Hindlimb muscle (tissue), 1 donor: ENCODE results near the gene IL17A. TPM values are rescaled to one million over a fixed set of nuclear protein-coding genes. Genes with fewer than 3 reads are reported as not detected.
"Not testable (repeated sequence)": the region's sequence is repeated elsewhere in the genome, so short reads cannot be mapped to it uniquely, and the experiment has no call there.

Source experiments
- DNase-seq: peaks from one replicate; pipeline ENCODE4 v3.0.0-alpha.2; 2013
- polyA plus RNA-seq: library from polyadenylated mRNA; unstranded; fragments of 120-200 nt; gene quantifications from one replicate; pipeline ENCODE4 v1.2.1, GENCODE V29; 2013; ENCODE audit not compliant: insufficient read length

Gene IL17A
- polyA plus RNA-seq, 1 donor = not detected

GRCh38 chr6:52164319-52165094 is 21.7 kb upstream of the IL17A start:
- no peak for DNase-seq

GRCh38 chr6:52167267-52167666 is 18.9 kb upstream of the IL17A start:
- DNase-seq = no peak

- DNase-seq = not testable (repeated sequence)
These were observed 17.8 kb upstream of the IL17A start for GRCh38 chr6:52168351-52168750.

- no peak for DNase-seq
These were observed 12.1 kb upstream of the IL17A start for GRCh38 chr6:52174118-52174517.

GRCh38 chr6:52176550-52176949 is 9.6 kb upstream of the IL17A start:
- DNase-seq = no peak

GRCh38 chr6:52177961-52178360 is 8.2 kb upstream of the IL17A start:
- no peak for DNase-seq

GRCh38 chr6:52180787-52181558 is 5.2 kb upstream of the IL17A start:
- no peak for DNase-seq

GRCh38 chr6:52183131-52183713 is 3.0 kb upstream of the IL17A start:
- DNase-seq = no peak

- DNase-seq = no peak
These were observed 305 bp downstream of the IL17A start for GRCh38 chr6:52186480-52186879.

GRCh38 chr6:52187098-52187497 is 923 bp downstream of the IL17A start:
- DNase-seq = no peak

GRCh38 chr6:52189974-52190373 is 3.8 kb downstream of the IL17A start:
- DNase-seq = no peak

GRCh38 chr6:52190409-52190808 is 4.2 kb downstream of the IL17A start:
- DNase-seq = no peak

- no peak for DNase-seq
These were observed 5.6 kb downstream of the IL17A start for GRCh38 chr6:52191824-52192223.

- DNase-seq = no peak
These were observed 9.7 kb downstream of the IL17A start for GRCh38 chr6:52195886-52196285.

- DNase-seq = not testable (repeated sequence)
These were observed 13.9 kb downstream of the IL17A start for GRCh38 chr6:52200088-52200487.

- no peak for DNase-seq
These were observed 14.9 kb downstream of the IL17A start for GRCh38 chr6:52201046-52201445.

- no peak for DNase-seq
These were observed 15.3 kb downstream of the IL17A start for GRCh38 chr6:52201493-52201892.

GRCh38 chr6:52207066-52207465 is 20.9 kb downstream of the IL17A start:
- no peak for DNase-seq

- no peak for DNase-seq
These were observed 22.4 kb downstream of the IL17A start for GRCh38 chr6:52208612-52209011.

GRCh38 chr6:52209770-52210169 is 23.6 kb downstream of the IL17A start:
- DNase-seq = no peak

GRCh38 chr6:52210227-52210626 is 24.1 kb downstream of the IL17A start:
- no peak for DNase-seq

- DNase-seq = no peak
These were observed 27.0 kb downstream of the IL17A start for GRCh38 chr6:52213127-52213526.

- DNase-seq = no peak
These were observed 29.6 kb downstream of the IL17A start for GRCh38 chr6:52215787-52216186.
